Osteoblast (primary cell): ENCODE results near the gene LPAR3. TPM values are rescaled to one million over a fixed set of nuclear protein-coding genes. Genes with fewer than 3 reads are reported as not detected.

Source experiments
- DNase-seq: peaks from one replicate; pipeline ENCODE4 v3.0.0; 2011; ENCODE audit warnings: low spot score, mixed read lengths; ENCODE audit not compliant: insufficient read length; ENCODE audit errors: missing footprints
- H2AFZ ChIP-seq: 2 replicates; pipeline ENCODE4 v1.6.0; 2011; ENCODE audit warnings: mild to moderate bottlenecking, low read length
- H3K27ac ChIP-seq: 2 replicates; pipeline ENCODE4 v1.5.1; 2011; ENCODE audit warnings: mild to moderate bottlenecking, low read depth, low read length, moderate library complexity
- H3K27me3 ChIP-seq: 2 replicates; pipeline ENCODE4 v1.6.0; 2012; ENCODE audit warnings: mild to moderate bottlenecking, control low read depth, inconsistent platforms, low read length, moderate library complexity; ENCODE audit not compliant: insufficient read depth
- H3K36me3 ChIP-seq: 2 replicates; pipeline ENCODE4 v1.5.1; 2011; ENCODE audit warnings: mild to moderate bottlenecking, low read length, control low read depth, moderate library complexity; ENCODE audit not compliant: insufficient read depth
- H3K4me1 ChIP-seq: 2 replicates; pipeline ENCODE4 v1.5.1; 2011; ENCODE audit warnings: mild to moderate bottlenecking, low read length, control low read depth, moderate library complexity; ENCODE audit not compliant: insufficient read depth
- H3K4me2 ChIP-seq: 2 replicates; pipeline ENCODE4 v1.6.0; 2011; ENCODE audit warnings: mild to moderate bottlenecking, low read length; ENCODE audit not compliant: insufficient read depth
- H3K4me3 ChIP-seq: fragments of 200-600 bp; sonication (generic); 3 replicates; pipeline ENCODE4 v1.5.1; 2012; ENCODE audit warnings: mild to moderate bottlenecking, low read length, inconsistent platforms; ENCODE audit not compliant: insufficient read depth
- H3K79me2 ChIP-seq: 2 replicates; pipeline ENCODE4 v1.6.0; 2012; ENCODE audit warnings: mild to moderate bottlenecking, low read length, control low read depth, inconsistent platforms; ENCODE audit not compliant: insufficient read depth
- H3K9me3 ChIP-seq: 2 replicates; pipeline ENCODE4 v1.5.1; 2011; ENCODE audit warnings: low read depth, low read length, control low read depth
- H4K20me1 ChIP-seq: 2 replicates; pipeline ENCODE4 v1.6.0; 2012; ENCODE audit warnings: mild to moderate bottlenecking, low read length, control low read depth; ENCODE audit not compliant: insufficient read depth
- CTCF ChIP-seq: IDR thresholded peaks from 2 replicates; pipeline ENCODE4 v1.5.1; 2011; ENCODE audit warnings: mild to moderate bottlenecking, low read depth, low read length, moderate library complexity; ENCODE audit errors: extremely low read depth
- total RNA-seq: library from RNA; depleted of rRNA; stranded (reverse); fragments of >200 nt; gene quantifications from 2 replicates; pipeline ENCODE4 v1.2.3, GENCODE V29; 2012

Gene LPAR3
- total RNA-seq, 1 donor: not detected

- TF ChIP-seq CTCF: no peak
- Histone ChIP-seq H3K79me2 (no peaks in the 10 kb centered on the region), H3K4me3 (no peak overlapping the region), H4K20me1 (no peaks in the 10 kb centered on the region), H3K4me2 (no peak overlapping the region), H3K36me3 (no peaks in the 10 kb centered on the region), H2AFZ (no peak overlapping the region), H3K27me3 (peaks cover 6% of the 10 kb centered on the region), H3K4me1 (peaks cover 20% of the 10 kb centered on the region), H3K27ac (no peak overlapping the region), H3K9me3 (no peaks in the 10 kb centered on the region)
- no peak for DNase-seq
Measured at GRCh38 chr1:84855691-84856630, 37.0 kb downstream of the LPAR3 start.

- Histone ChIP-seq H3K27ac (no peak overlapping the region), H3K36me3 (no peaks in the 10 kb centered on the region), H3K4me3 (no peak overlapping the region), H3K9me3 (no peaks in the 10 kb centered on the region), H2AFZ (no peak overlapping the region), H4K20me1 (no peaks in the 10 kb centered on the region), H3K27me3 (peaks cover 4% of the 10 kb centered on the region), H3K4me1 (peaks cover 20% of the 10 kb centered on the region), H3K4me2 (no peak overlapping the region), H3K79me2 (no peaks in the 10 kb centered on the region)
- TF ChIP-seq CTCF: no peak
- no peak for DNase-seq
Measured at GRCh38 chr1:84855168-84855567, 37.8 kb downstream of the LPAR3 start.

GRCh38 chr1:84853741-84854721 lies 39.0 kb downstream of the LPAR3 start:
- no peaks in the 10 kb centered on the region for H3K9me3 ChIP-seq
- no peaks in the 10 kb centered on the region for H3K27me3 ChIP-seq
- H3K27ac ChIP-seq: peak overlapping the region; percentile 51
- TF ChIP-seq CTCF: no peak
- H3K79me2 ChIP-seq: no peaks in the 10 kb centered on the region
- DNase-seq: peak; percentile 77
- H4K20me1 ChIP-seq: no peaks in the 10 kb centered on the region
- peaks cover 20% of the 10 kb centered on the region for H3K4me1 ChIP-seq
- H2AFZ ChIP-seq: no peak overlapping the region
- H3K4me2 ChIP-seq: no peak overlapping the region
- no peak overlapping the region for H3K4me3 ChIP-seq
- H3K36me3 ChIP-seq: no peaks in the 10 kb centered on the region

GRCh38 chr1:84851839-84852238 lies 41.2 kb downstream of the LPAR3 start:
- TF ChIP-seq CTCF: no peak
- peak; percentile 84 for DNase-seq
- Histone ChIP-seq H3K4me2 (peak overlapping the region; percentile 23), H4K20me1 (no peaks in the 10 kb centered on the region), H3K4me1 (peaks cover 33% of the 10 kb centered on the region), H3K27ac (peak overlapping the region; percentile 44), H3K79me2 (no peaks in the 10 kb centered on the region), H3K36me3 (no peaks in the 10 kb centered on the region), H3K4me3 (no peak overlapping the region), H3K27me3 (no peaks in the 10 kb centered on the region), H2AFZ (peak overlapping the region; percentile 8), H3K9me3 (no peaks in the 10 kb centered on the region)
